Esophagus muscularis mucosa (tissue), 4 donors: ENCODE results near the gene RALGPS2. TPM values are rescaled to one million over a fixed set of nuclear protein-coding genes. Genes with fewer than 3 reads are reported as not detected.

Experiments used
- DNase-seq: peaks from one replicate; pipeline ENCODE4 v3.0.0-alpha.2; 2017; ENCODE audit errors: extremely low spot score
- H3K27ac ChIP-seq, 4 donors: fragments of 200-600 bp; sonication (generic); replicated peaks in 1 of 4; 1 replicate in 3 of 4; 2 replicates in 1 of 4; pipeline ENCODE4 v1.5.1; 2016 to 2019; ENCODE audit warnings: mild to moderate bottlenecking in 1 of 4
- H3K27me3 ChIP-seq, 4 donors: fragments of 200-600 bp; sonication (generic); one replicate each; pipeline versions ENCODE4 v1.5.1 to v1.6.0; 2016 to 2019
- H3K36me3 ChIP-seq, 4 donors: fragments of 200-600 bp; sonication (generic); one replicate each; pipeline ENCODE4 v1.5.1; 2016 to 2019
- H3K4me1 ChIP-seq, 4 donors: fragments of 200-600 bp; sonication (generic); one replicate each; pipeline ENCODE4 v1.5.1; 2016 to 2019
- H3K4me3 ChIP-seq, 4 donors: fragments of 200-600 bp; sonication (generic); 1 replicate in 2 of 4; 2 replicates in 2 of 4; pipeline ENCODE4 v1.5.1; 2016 to 2019; ENCODE audit warnings: mild to moderate bottlenecking in 4 of 4, moderate library complexity in 1 of 4
- H3K9me3 ChIP-seq, 4 donors: fragments of 200-600 bp; sonication (generic); 1 replicate in 3 of 4; 2 replicates in 1 of 4; pipeline ENCODE4 v1.5.1; 2016 to 2019
- CTCF ChIP-seq, 3 experiments: fragments of 200-600 bp in 2 of 3; fragments of 450-650 bp in 1 of 3; sonication (generic) in 2 of 3; IDR thresholded peaks; one replicate each; pipeline ENCODE4 v1.5.1; 2017 to 2019; ENCODE audit warnings: antibody characterized with exemption in 3 of 3, mild to moderate bottlenecking in 2 of 3, moderate library complexity in 1 of 3
- EP300 ChIP-seq: sonication (generic); formaldehyde crosslinking; IDR thresholded peaks from one replicate; pipeline ENCODE4 v1.6.1; 2017; ENCODE audit warnings: antibody characterized with exemption
- POLR2A ChIP-seq: fragments of 450-650 bp; IDR thresholded peaks from one replicate; pipeline ENCODE4 v1.6.1; 2017; ENCODE audit warnings: antibody characterized with exemption, moderate library complexity, mild to moderate bottlenecking, low read depth
- POLR2AphosphoS5 ChIP-seq, 2 donors: sonication (generic); formaldehyde crosslinking; IDR thresholded peaks; one replicate each; pipeline ENCODE4 v1.6.1; 2017; ENCODE audit warnings: antibody characterized with exemption in 2 of 2
- WGBS: methylation state at CpG from one replicate; pipeline ENCODE4 v1.1.5; 2018; 5-methylcytosine and 5-hydroxymethylcytosine counted together
- intact Hi-C: fragments of 100-400 bp; cut with DNase I; formaldehyde crosslinking; loops from one replicate; pipeline ENCODE4 v1.15.1; 2023
- total RNA-seq, 4 donors: library from RNA; depleted of rRNA; stranded (reverse); fragments of >200 nt; gene quantifications; one replicate each; pipeline versions ENCODE4 v1.1.0 to v1.2.1, GENCODE V29; 2016

Gene RALGPS2
- total RNA-seq, 4 donors from 2014 or later, result 9.3 to 22.8 (median 17.3) TPM

GRCh38 chr1:178955391-178955954 is 230.4 kb downstream of the RALGPS2 start:
- 77% methylated on average over 1 of the region's 1 CpG for WGBS
- H3K4me1 ChIP-seq, result peaks cover 13 to 59% (median 43%) of the 10 kb centered on the region in 4 donors

GRCh38 chr1:178958491-178958890 is 233.4 kb downstream of the RALGPS2 start:
- Histone ChIP-seq H3K36me3 (no peaks in the 10 kb centered on the region), H3K27ac (no peak overlapping the region), H3K4me1 (peaks cover 11 to 44% (median 28%) of the 10 kb centered on the region in 4 donors), H3K4me3 (no peak overlapping the region), H3K9me3 (no peaks in the 10 kb centered on the region), H3K27me3 (no peaks in the 10 kb centered on the region)
- TF ChIP-seq POLR2AphosphoS5 (IDR thresholded peaks at IDR 0.05), result no peak
- TF ChIP-seq POLR2A, result no peak
- no peak for TF ChIP-seq CTCF (IDR thresholded peaks at IDR 0.05)
- TF ChIP-seq EP300, result no peak
- intact Hi-C loops, result no loop called here
- DNase-seq, result no peak
- WGBS, result 95% methylated on average over 8 of the region's 9 CpGs

More at GRCh38 chr1:178955391-178955954, 230.4 kb downstream of the RALGPS2 start:
- no peaks in the 10 kb centered on the region for H3K36me3 ChIP-seq
- DNase-seq, result no peak
- no peaks in the 10 kb centered on the region for H3K27me3 ChIP-seq
- intact Hi-C loops, result no loop called here
- H3K4me3 ChIP-seq, result no peak overlapping the region
- no peaks in the 10 kb centered on the region for H3K9me3 ChIP-seq
- H3K27ac ChIP-seq, result no peak overlapping the region
- no peak for TF ChIP-seq EP300
- TF ChIP-seq POLR2A, result no peak
- TF ChIP-seq POLR2AphosphoS5 (IDR thresholded peaks at IDR 0.05), result no peak
- TF ChIP-seq CTCF (IDR thresholded peaks at IDR 0.05), result no peak

- peaks cover 0 to 4% (median 2%) of the 10 kb centered on the region in 4 donors for H3K9me3 ChIP-seq
- no peaks in the 10 kb centered on the region for H3K27me3 ChIP-seq
- TF ChIP-seq POLR2A (no peak), EP300 (no peak), POLR2AphosphoS5 (IDR thresholded peaks at IDR 0.05) (no peak), CTCF (IDR thresholded peaks at IDR 0.05) (no peak)
- peaks cover 6 to 32% (median 21%) of the 10 kb centered on the region in 4 donors for H3K4me1 ChIP-seq
- no peak for DNase-seq
- no peak overlapping the region for H3K4me3 ChIP-seq
- H3K36me3 ChIP-seq, result no peaks in the 10 kb centered on the region
- 92% methylated on average over 17 of the region's 17 CpGs for WGBS
- intact Hi-C loops, result no loop called here
- H3K27ac ChIP-seq, result no peak overlapping the region
These were observed 234.8 kb downstream of the RALGPS2 start for GRCh38 chr1:178959543-178960460.

GRCh38 chr1:178960482-178961240 is 235.6 kb downstream of the RALGPS2 start:
- intact Hi-C loops, result no loop called here
- Histone ChIP-seq H3K9me3 (peaks cover 0 to 11% (median 4%) of the 10 kb centered on the region in 4 donors), H3K4me3 (no peak overlapping the region), H3K27me3 (no peaks in the 10 kb centered on the region), H3K36me3 (no peaks in the 10 kb centered on the region), H3K4me1 (peaks cover 6 to 27% (median 18%) of the 10 kb centered on the region in 4 donors), H3K27ac (peak overlapping the region in 2 of 4 donors; percentile 24 to 31)
- WGBS, result 51% methylated on average over 6 of the region's 9 CpGs
- TF ChIP-seq POLR2A (no peak), POLR2AphosphoS5 (IDR thresholded peaks at IDR 0.05) (no peak), EP300 (no peak), CTCF (IDR thresholded peaks at IDR 0.05) (no peak)
- no peak for DNase-seq
